K562 (cell line): ENCODE results near the gene VPS4B. TPM values are rescaled to one million over a fixed set of nuclear protein-coding genes. Genes with fewer than 3 reads are reported as not detected.

Experiments
- ATF7 ChIP-seq: fragments of 450-650 bp; IDR thresholded peaks from 2 replicates; pipeline ENCODE4 v1.7.1; 2014; ENCODE audit warnings: mild to moderate bottlenecking, moderate library complexity
- KDM2B ChIP-seq: fragments of 250-450 bp; sonication (Bioruptor Pico); IDR thresholded peaks from 2 replicates; pipeline ENCODE4 v1.8.0; 2021; ENCODE audit warnings: mild to moderate bottlenecking, moderate library complexity
- MAZ ChIP-seq, 2 experiments: fragments of 450-650 bp in 1 of 2; sonication (generic) in 1 of 2; formaldehyde crosslinking; IDR thresholded peaks in 1 of 2; conservative IDR thresholded peaks in 1 of 2; 2 replicates each; pipeline versions ENCODE4 v1.4.0 to v1.5.0; 2020; ENCODE audit warnings: mild to moderate bottlenecking in 1 of 2, missing genetic modification reagents in 1 of 2
- SIN3A ChIP-seq, 2 experiments: fragments of 150-350 bp in 1 of 2; IDR thresholded peaks; 2 replicates each; pipeline ENCODE4 v1.6.1; 2011 to 2016; ENCODE audit warnings: borderline replicate concordance in 2 of 2, low read depth in 2 of 2, low read length in 2 of 2, mild to moderate bottlenecking in 2 of 2, moderate library complexity in 2 of 2; ENCODE audit not compliant: control insufficient read depth in 1 of 2
- ZNF282 ChIP-seq: sonication (generic); formaldehyde crosslinking; IDR thresholded peaks from 2 replicates; pipeline ENCODE4 v1.8.1; 2023; ENCODE audit warnings: missing genetic modification reagents
- ZNF507 ChIP-seq: conservative IDR thresholded peaks from 2 replicates; pipeline ENCODE4 v1.6.1; 2017; ENCODE audit warnings: missing genetic modification characterization, missing compliant biosample characterization
- polyA plus RNA-seq, 8 experiments: library from polyadenylated mRNA; depleted of rRNA in 4 of 8; stranded (reverse) in 5 of 8; unstranded in 3 of 8; fragments of >200 nt; fragmentation: Nextera tagmentation in 2 of 8; fragmentation: Illumina TruSeq in 1 of 8; extraction: Ambion mirVana in 2 of 8; extraction: Trizol in 1 of 8; gene quantifications; 2 replicates each; pipeline versions ENCODE4 v1.2.1 to v1.2.3, GENCODE V29; 2011 to 2014; ENCODE audit warnings: inconsistent platforms in 1 of 8, missing spikeins in 1 of 8
- total RNA-seq, 7 experiments: library from RNA; depleted of rRNA in 6 of 7; stranded (reverse); fragments of >200 nt in 6 of 7; fragmentation: Illumina TruSeq in 2 of 7; extraction: Trizol in 2 of 7; gene quantifications; 2 replicates each; pipeline versions ENCODE4 v1.2.1 to v1.2.3, GENCODE V29; 2011 to 2021; ENCODE audit warnings: low replicate concordance in 1 of 7
- TF ChIP-seq, protein P1 (sequence below): fragments of 450-650 bp; IDR thresholded peaks from 2 replicates; pipeline ENCODE4 v1.6.1; 2017; ENCODE audit warnings: antibody characterized with exemption, mild to moderate bottlenecking
- TF ChIP-seq, protein P2 (sequence below): sonication (generic); formaldehyde crosslinking; IDR thresholded peaks from 2 replicates; pipeline ENCODE4 v1.8.0; 2022; ENCODE audit warnings: mild to moderate bottlenecking, missing genetic modification reagents
- TF ChIP-seq, protein P3 (sequence below): fragments of 250-450 bp; sonication (Bioruptor Pico); IDR thresholded peaks from 2 replicates; pipeline ENCODE4 v1.5.0; 2021

The VPS4B gene
- total and polyA plus RNA-seq, 9 of the 15 experiments (the other 6 are each of a cell fraction or from before 2014, with no cell fraction given): 7.3 to 16.4 (median 10.4) TPM

DNA sequence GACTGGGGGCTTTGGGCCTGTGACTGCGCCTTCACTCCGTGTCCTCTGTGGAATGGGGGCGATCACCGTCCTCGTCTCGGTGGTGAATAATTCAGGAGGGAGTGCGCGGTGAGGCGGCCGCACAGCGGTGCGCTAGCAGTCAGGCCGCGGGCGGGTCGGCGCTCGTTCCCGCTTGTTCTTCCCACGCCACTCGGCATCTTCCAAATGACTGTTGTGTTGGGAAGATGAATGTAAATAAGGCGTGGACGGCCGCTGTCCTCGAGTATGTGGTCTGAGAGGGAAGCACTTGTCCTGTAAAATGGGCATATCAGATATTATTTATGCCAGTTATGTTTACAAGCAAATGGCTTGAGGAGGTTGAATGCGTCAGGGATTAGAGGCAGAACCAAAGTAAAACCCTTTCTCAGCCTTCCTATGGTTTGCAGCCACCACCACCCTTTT is 608 bp upstream of the VPS4B start (continued):
- TF ChIP-seq, protein P1, sequence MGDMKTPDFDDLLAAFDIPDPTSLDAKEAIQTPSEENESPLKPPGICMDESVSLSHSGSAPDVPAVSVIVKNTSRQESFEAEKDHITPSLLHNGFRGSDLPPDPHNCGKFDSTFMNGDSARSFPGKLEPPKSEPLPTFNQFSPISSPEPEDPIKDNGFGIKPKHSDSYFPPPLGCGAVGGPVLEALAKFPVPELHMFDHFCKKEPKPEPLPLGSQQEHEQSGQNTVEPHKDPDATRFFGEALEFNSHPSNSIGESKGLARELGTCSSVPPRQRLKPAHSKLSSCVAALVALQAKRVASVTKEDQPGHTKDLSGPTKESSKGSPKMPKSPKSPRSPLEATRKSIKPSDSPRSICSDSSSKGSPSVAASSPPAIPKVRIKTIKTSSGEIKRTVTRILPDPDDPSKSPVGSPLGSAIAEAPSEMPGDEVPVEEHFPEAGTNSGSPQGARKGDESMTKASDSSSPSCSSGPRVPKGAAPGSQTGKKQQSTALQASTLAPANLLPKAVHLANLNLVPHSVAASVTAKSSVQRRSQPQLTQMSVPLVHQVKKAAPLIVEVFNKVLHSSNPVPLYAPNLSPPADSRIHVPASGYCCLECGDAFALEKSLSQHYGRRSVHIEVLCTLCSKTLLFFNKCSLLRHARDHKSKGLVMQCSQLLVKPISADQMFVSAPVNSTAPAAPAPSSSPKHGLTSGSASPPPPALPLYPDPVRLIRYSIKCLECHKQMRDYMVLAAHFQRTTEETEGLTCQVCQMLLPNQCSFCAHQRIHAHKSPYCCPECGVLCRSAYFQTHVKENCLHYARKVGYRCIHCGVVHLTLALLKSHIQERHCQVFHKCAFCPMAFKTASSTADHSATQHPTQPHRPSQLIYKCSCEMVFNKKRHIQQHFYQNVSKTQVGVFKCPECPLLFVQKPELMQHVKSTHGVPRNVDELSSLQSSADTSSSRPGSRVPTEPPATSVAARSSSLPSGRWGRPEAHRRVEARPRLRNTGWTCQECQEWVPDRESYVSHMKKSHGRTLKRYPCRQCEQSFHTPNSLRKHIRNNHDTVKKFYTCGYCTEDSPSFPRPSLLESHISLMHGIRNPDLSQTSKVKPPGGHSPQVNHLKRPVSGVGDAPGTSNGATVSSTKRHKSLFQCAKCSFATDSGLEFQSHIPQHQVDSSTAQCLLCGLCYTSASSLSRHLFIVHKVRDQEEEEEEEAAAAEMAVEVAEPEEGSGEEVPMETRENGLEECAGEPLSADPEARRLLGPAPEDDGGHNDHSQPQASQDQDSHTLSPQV: no peak; the same call in 1 of the 2 replicates
- TF ChIP-seq, protein P2, sequence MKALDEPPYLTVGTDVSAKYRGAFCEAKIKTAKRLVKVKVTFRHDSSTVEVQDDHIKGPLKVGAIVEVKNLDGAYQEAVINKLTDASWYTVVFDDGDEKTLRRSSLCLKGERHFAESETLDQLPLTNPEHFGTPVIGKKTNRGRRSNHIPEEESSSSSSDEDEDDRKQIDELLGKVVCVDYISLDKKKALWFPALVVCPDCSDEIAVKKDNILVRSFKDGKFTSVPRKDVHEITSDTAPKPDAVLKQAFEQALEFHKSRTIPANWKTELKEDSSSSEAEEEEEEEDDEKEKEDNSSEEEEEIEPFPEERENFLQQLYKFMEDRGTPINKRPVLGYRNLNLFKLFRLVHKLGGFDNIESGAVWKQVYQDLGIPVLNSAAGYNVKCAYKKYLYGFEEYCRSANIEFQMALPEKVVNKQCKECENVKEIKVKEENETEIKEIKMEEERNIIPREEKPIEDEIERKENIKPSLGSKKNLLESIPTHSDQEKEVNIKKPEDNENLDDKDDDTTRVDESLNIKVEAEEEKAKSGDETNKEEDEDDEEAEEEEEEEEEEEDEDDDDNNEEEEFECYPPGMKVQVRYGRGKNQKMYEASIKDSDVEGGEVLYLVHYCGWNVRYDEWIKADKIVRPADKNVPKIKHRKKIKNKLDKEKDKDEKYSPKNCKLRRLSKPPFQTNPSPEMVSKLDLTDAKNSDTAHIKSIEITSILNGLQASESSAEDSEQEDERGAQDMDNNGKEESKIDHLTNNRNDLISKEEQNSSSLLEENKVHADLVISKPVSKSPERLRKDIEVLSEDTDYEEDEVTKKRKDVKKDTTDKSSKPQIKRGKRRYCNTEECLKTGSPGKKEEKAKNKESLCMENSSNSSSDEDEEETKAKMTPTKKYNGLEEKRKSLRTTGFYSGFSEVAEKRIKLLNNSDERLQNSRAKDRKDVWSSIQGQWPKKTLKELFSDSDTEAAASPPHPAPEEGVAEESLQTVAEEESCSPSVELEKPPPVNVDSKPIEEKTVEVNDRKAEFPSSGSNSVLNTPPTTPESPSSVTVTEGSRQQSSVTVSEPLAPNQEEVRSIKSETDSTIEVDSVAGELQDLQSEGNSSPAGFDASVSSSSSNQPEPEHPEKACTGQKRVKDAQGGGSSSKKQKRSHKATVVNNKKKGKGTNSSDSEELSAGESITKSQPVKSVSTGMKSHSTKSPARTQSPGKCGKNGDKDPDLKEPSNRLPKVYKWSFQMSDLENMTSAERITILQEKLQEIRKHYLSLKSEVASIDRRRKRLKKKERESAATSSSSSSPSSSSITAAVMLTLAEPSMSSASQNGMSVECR (CRISPR knock-in tag): no peak
- TF ChIP-seq KDM2B (CRISPR knock-in tag): no peak
- TF ChIP-seq, protein P3, sequence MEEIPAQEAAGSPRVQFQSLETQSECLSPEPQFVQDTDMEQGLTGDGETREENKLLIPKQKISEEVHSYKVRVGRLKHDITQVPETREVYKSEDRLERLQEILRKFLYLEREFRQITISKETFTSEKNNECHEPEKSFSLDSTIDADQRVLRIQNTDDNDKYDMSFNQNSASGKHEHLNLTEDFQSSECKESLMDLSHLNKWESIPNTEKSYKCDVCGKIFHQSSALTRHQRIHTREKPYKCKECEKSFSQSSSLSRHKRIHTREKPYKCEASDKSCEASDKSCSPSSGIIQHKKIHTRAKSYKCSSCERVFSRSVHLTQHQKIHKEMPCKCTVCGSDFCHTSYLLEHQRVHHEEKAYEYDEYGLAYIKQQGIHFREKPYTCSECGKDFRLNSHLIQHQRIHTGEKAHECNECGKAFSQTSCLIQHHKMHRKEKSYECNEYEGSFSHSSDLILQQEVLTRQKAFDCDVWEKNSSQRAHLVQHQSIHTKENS (CRISPR knock-in tag): no peak
- TF ChIP-seq MAZ (CRISPR knock-in tag; conservative IDR thresholded peaks at IDR 0.05 in 1 of 2, IDR thresholded peaks at IDR 0.05 in 1 of 2): no peak; a peak in 1 of 4 replicates
- TF ChIP-seq ZNF507 (tag): no peak
- TF ChIP-seq ZNF282 (CRISPR knock-in tag): no peak
- TF ChIP-seq SIN3A (IDR thresholded peaks at IDR 0.05; ENCODE audit: borderline replicate concordance in 2 of 2, control insufficient read depth in 1 of 2, low read depth in 2 of 2, low read length in 2 of 2): no peak
- TF ChIP-seq ATF7: no peak
